Hepatocyte (in vitro differentiated cells): ENCODE data around the gene PITPNC1.

Experiments
- EZH2phosphoT487 ChIP-seq: fragments of 200-600 bp; sonication (generic); IDR thresholded peaks from one replicate; pipeline ENCODE4 v1.6.1; 2018; ENCODE audit warnings: antibody characterized with exemption, mild to moderate bottlenecking, low read depth, moderate library complexity; ENCODE audit not compliant: unreplicated experiment, severe bottlenecking
- TF ChIP-seq, protein P1 (sequence below): fragments of 200-600 bp; sonication (generic); IDR thresholded peaks from 2 replicates; pipeline ENCODE4 v1.5.1; 2016; ENCODE audit warnings: antibody characterized with exemption, mild to moderate bottlenecking; ENCODE audit not compliant: poor library complexity

DNA sequence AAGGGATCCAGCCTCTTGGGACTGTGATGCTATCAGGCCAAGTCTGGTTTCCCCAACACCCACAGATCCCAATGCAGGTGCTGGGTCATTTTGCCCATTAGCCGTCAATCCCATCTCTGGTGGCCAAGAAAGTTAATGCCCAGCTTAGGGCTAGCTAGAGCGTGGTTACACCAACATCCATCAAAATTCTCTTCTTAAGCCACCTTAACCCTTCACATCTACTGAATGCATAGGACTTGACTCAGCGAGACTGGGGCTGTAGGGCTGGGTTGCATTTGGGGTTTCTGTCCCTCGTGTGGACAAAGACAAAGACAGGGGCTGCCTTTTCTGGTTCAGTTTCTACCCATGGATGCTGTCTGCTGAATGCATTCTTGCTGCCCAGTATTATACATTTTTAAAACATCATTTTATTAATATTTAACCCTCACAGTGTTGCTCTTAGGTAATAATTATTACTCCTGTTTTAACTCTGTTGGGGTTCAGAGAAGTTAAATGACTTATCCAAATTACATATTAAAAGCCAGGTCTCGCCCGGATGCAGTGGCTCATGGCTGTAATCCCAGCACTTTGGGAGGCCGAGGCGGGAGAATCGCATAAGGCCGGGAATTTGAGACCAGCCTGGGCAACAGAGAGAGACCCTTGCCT is 199.5 kb downstream of the PITPNC1 start:
- TF ChIP-seq, protein P1, sequence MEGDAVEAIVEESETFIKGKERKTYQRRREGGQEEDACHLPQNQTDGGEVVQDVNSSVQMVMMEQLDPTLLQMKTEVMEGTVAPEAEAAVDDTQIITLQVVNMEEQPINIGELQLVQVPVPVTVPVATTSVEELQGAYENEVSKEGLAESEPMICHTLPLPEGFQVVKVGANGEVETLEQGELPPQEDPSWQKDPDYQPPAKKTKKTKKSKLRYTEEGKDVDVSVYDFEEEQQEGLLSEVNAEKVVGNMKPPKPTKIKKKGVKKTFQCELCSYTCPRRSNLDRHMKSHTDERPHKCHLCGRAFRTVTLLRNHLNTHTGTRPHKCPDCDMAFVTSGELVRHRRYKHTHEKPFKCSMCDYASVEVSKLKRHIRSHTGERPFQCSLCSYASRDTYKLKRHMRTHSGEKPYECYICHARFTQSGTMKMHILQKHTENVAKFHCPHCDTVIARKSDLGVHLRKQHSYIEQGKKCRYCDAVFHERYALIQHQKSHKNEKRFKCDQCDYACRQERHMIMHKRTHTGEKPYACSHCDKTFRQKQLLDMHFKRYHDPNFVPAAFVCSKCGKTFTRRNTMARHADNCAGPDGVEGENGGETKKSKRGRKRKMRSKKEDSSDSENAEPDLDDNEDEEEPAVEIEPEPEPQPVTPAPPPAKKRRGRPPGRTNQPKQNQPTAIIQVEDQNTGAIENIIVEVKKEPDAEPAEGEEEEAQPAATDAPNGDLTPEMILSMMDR: no peak
- TF ChIP-seq EZH2phosphoT487: no peak
